SK-N-MC (cell line): ENCODE measurements around the gene PHACTR2.

Experiments used
- EZH2 ChIP-seq: fragments of 200-600 bp; sonication (generic); IDR thresholded peaks from one replicate; pipeline ENCODE4 v1.6.1; 2017; ENCODE audit warnings: antibody characterized with exemption
- POLR2AphosphoS5 ChIP-seq: IDR thresholded peaks from 2 replicates; pipeline ENCODE4 v1.6.1; 2012; ENCODE audit warnings: mild to moderate bottlenecking, low read depth, low read length, borderline replicate concordance

GRCh38 chr6:143802833-143803565, 125.2 kb downstream of the PHACTR2 start:
- no peak for TF ChIP-seq EZH2
- TF ChIP-seq POLR2AphosphoS5: no peak
